HFFc6 (cell line): ENCODE measurements around the gene GOLGB1. TPM values are rescaled to one million over a fixed set of nuclear protein-coding genes. Genes with fewer than 3 reads are reported as not detected.
"Not testable (repeated sequence)": the region's sequence is repeated elsewhere in the genome, so short reads cannot be mapped to it uniquely, and the experiment has no call there.

ENCODE experiments used
- DNase-seq: peaks from one replicate; pipeline ENCODE4 v3.0.0-alpha.2; 2018
- H3K27ac Mint-ChIP-seq: 2 replicates; pipeline ENCODE4 v1.8.0; 2020; ENCODE audit warnings: mild to moderate bottlenecking, mixed read lengths
- H3K27me3 Mint-ChIP-seq: 2 replicates; pipeline ENCODE4 v1.8.0; 2021; ENCODE audit warnings: mild to moderate bottlenecking, moderate library complexity, mixed read lengths; ENCODE audit not compliant: insufficient read depth
- H3K36me3 Mint-ChIP-seq: 2 replicates; pipeline ENCODE4 v1.8.0; 2021; ENCODE audit warnings: low read depth, mixed read lengths
- H3K4me1 Mint-ChIP-seq: 2 replicates; pipeline ENCODE4 v1.8.0; 2020; ENCODE audit warnings: low read depth, mixed read lengths
- H3K4me3 Mint-ChIP-seq: 2 replicates; pipeline ENCODE4 v1.8.0; 2020; ENCODE audit warnings: mild to moderate bottlenecking, moderate library complexity, mixed read lengths
- H3K9me3 Mint-ChIP-seq: 2 replicates; pipeline ENCODE4 v1.8.0; 2020; ENCODE audit warnings: mild to moderate bottlenecking, mixed read lengths
- CTCF ChIP-seq: fragments of 200-600 bp; sonication (generic); IDR thresholded peaks from 2 replicates; pipeline ENCODE4 v1.5.0; 2021; ENCODE audit warnings: antibody characterized with exemption, mild to moderate bottlenecking
- total RNA-seq, 6 experiments: library from RNA; stranded (reverse); fragmentation: NEBNext Ultra II Directional; extraction: Animal tissue kit (Norgen Biotek cat#: 25700); gene quantifications; 2 replicates in 1 of 6; 3 replicates in 5 of 6; pipeline ENCODE4 v1.2.3, GENCODE V29; 2021

The GOLGB1 gene
- total RNA-seq, 6 experiments from 2014 or later = 33.5 to 43.9 (median 37.4) TPM

- H3K27ac Mint-ChIP-seq = no peak overlapping the region
- no peak for DNase-seq
- no peak for TF ChIP-seq CTCF
- no peak overlapping the region for H3K4me3 Mint-ChIP-seq
- H3K27me3 Mint-ChIP-seq = no peaks in the 10 kb centered on the region
- H3K9me3 Mint-ChIP-seq = no peaks in the 10 kb centered on the region
- H3K4me1 Mint-ChIP-seq = no peaks in the 10 kb centered on the region
- peaks cover 18% of the 10 kb centered on the region for H3K36me3 Mint-ChIP-seq
Observed at GRCh38 chr3:121696186-121696585, 53.4 kb downstream of the GOLGB1 start.

GRCh38 chr3:121692010-121692699 is 57.4 kb downstream of the GOLGB1 start:
- Mint-ChIP-seq H3K4me3 (no peak overlapping the region), H3K27ac (no peak overlapping the region), H3K36me3 (peaks cover 30% of the 10 kb centered on the region), H3K4me1 (no peaks in the 10 kb centered on the region), H3K27me3 (no peaks in the 10 kb centered on the region), H3K9me3 (no peaks in the 10 kb centered on the region)
- no peak for TF ChIP-seq CTCF
- no peak for DNase-seq

GRCh38 chr3:121690777-121691405 is 58.6 kb downstream of the GOLGB1 start:
- no peak for TF ChIP-seq CTCF
- H3K4me1 Mint-ChIP-seq = no peaks in the 10 kb centered on the region
- H3K4me3 Mint-ChIP-seq = no peak overlapping the region
- H3K9me3 Mint-ChIP-seq = no peaks in the 10 kb centered on the region
- peaks cover 41% of the 10 kb centered on the region for H3K36me3 Mint-ChIP-seq
- no peak for DNase-seq
- H3K27me3 Mint-ChIP-seq = no peaks in the 10 kb centered on the region
- H3K27ac Mint-ChIP-seq = no peak overlapping the region

- not testable (repeated sequence) for H3K4me1 Mint-ChIP-seq, H3K27ac Mint-ChIP-seq, DNase-seq, H3K4me3 Mint-ChIP-seq, H3K27me3 Mint-ChIP-seq
- Mint-ChIP-seq H3K9me3 (peaks cover 13% of the 10 kb centered on the region), H3K36me3 (peaks cover 55% of the 10 kb centered on the region)
Observed at GRCh38 chr3:121688747-121689146, 60.8 kb downstream of the GOLGB1 start.

- Mint-ChIP-seq H3K4me3 (no peak overlapping the region), H3K27ac (no peak overlapping the region), H3K9me3 (peaks cover 13% of the 10 kb centered on the region), H3K4me1 (no peaks in the 10 kb centered on the region), H3K36me3 (peaks cover 43% of the 10 kb centered on the region), H3K27me3 (peaks cover 1% of the 10 kb centered on the region)
- TF ChIP-seq CTCF = no peak
- no peak for DNase-seq
Observed at GRCh38 chr3:121681792-121682191, 67.7 kb downstream of the GOLGB1 start.

GRCh38 chr3:121677141-121677540 is 72.4 kb downstream of the GOLGB1 start:
- H3K36me3 Mint-ChIP-seq = peaks cover 31% of the 10 kb centered on the region
- no peak overlapping the region for H3K4me3 Mint-ChIP-seq
- DNase-seq = no peak
- TF ChIP-seq CTCF = no peak
- H3K9me3 Mint-ChIP-seq = no peaks in the 10 kb centered on the region
- H3K27ac Mint-ChIP-seq = no peak overlapping the region
- H3K4me1 Mint-ChIP-seq = no peaks in the 10 kb centered on the region
- H3K27me3 Mint-ChIP-seq = no peaks in the 10 kb centered on the region
